ENCODE measurements around the gene CAV3.

- TF ChIP-seq POLR2A (IDR thresholded peaks at IDR 0.05) (no peak), CTCF (IDR thresholded peaks at IDR 0.05) (no peak)
These were observed 15.7 kb downstream of the CAV3 start for GRCh38 chr3:8749316-8749715.

Data from lower leg skin (tissue), 3 donors.